Measurements from ENCODE around the gene KCNIP4.

KCNIP4 gene

GRCh38 chr4:20901851-20902250 is 1046.7 kb downstream of the KCNIP4 start:
- no peak for DNase-seq

GRCh38 chr4:20899591-20899990 is 1049.0 kb downstream of the KCNIP4 start:
- DNase-seq: no peak

GRCh38 chr4:20895988-20896387 is 1052.6 kb downstream of the KCNIP4 start:
- no peak for DNase-seq

GRCh38 chr4:20895208-20895607 is 1053.4 kb downstream of the KCNIP4 start:
- no peak for DNase-seq

GRCh38 chr4:20890761-20891160 is 1057.8 kb downstream of the KCNIP4 start:
- no peak for DNase-seq

- DNase-seq: no peak
Observed at GRCh38 chr4:20889901-20890300, 1058.7 kb downstream of the KCNIP4 start.

GRCh38 chr4:20883677-20884076 is 1064.9 kb downstream of the KCNIP4 start:
- DNase-seq: no peak

- DNase-seq: no peak
Observed at GRCh38 chr4:20883231-20883630, 1065.3 kb downstream of the KCNIP4 start.

GRCh38 chr4:20882500-20882899 is 1066.1 kb downstream of the KCNIP4 start:
- no peak for DNase-seq

- no peak for DNase-seq
Observed at GRCh38 chr4:20881658-20882057, 1066.9 kb downstream of the KCNIP4 start.

- DNase-seq: no peak
Observed at GRCh38 chr4:20878806-20879205, 1069.8 kb downstream of the KCNIP4 start.

GRCh38 chr4:20870436-20870835 is 1078.1 kb downstream of the KCNIP4 start:
- DNase-seq: no peak

- no peak for DNase-seq
Observed at GRCh38 chr4:20868108-20868507, 1080.5 kb downstream of the KCNIP4 start.

GRCh38 chr4:20860878-20861277 is 1087.7 kb downstream of the KCNIP4 start:
- DNase-seq: no peak

GRCh38 chr4:20859097-20859781 is 1089.3 kb downstream of the KCNIP4 start:
- DNase-seq: no peak

- no peak for DNase-seq
Observed at GRCh38 chr4:20857081-20857480, 1091.5 kb downstream of the KCNIP4 start.

GRCh38 chr4:20847124-20847747 is 1101.3 kb downstream of the KCNIP4 start:
- DNase-seq: no peak

- DNase-seq: no peak
Observed at GRCh38 chr4:20844311-20844710, 1104.3 kb downstream of the KCNIP4 start.

- no peak for DNase-seq
Observed at GRCh38 chr4:20840648-20841190, 1107.9 kb downstream of the KCNIP4 start.

GRCh38 chr4:20839957-20840356 is 1108.6 kb downstream of the KCNIP4 start:
- DNase-seq: no peak

GRCh38 chr4:20838476-20838875 is 1110.1 kb downstream of the KCNIP4 start:
- no peak for DNase-seq

GRCh38 chr4:20832826-20833225 is 1115.7 kb downstream of the KCNIP4 start:
- DNase-seq: no peak

GRCh38 chr4:20831746-20832145 is 1116.8 kb downstream of the KCNIP4 start:
- DNase-seq: no peak

- no peak for DNase-seq
Observed at GRCh38 chr4:20829617-20830357, 1118.8 kb downstream of the KCNIP4 start.

Measured in activated T-cell treated with anti-CD3 and anti-CD28 coated beads, Interleukin-2, amount 50 U/mL, for 1 hour (primary cell).